K562 (cell line): Measurements from ENCODE around the gene SLC27A4. TPM values are rescaled to one million over a fixed set of nuclear protein-coding genes. Genes with fewer than 3 reads are reported as not detected.

Experiments used
- ARID2 ChIP-seq: fragments of 450-650 bp; IDR thresholded peaks from 2 replicates; pipeline ENCODE4 v1.6.1; 2017; ENCODE audit warnings: antibody characterized with exemption, mild to moderate bottlenecking
- CTBP1 ChIP-seq: fragments of 450-650 bp; IDR thresholded peaks from 2 replicates; pipeline ENCODE4 v1.6.1; 2016; ENCODE audit warnings: borderline replicate concordance
- FUS ChIP-seq: fragments of 200-400 bp; formaldehyde crosslinking; optimal IDR thresholded peaks from 2 replicates; pipeline ENCODE3; 2017; ENCODE audit warnings: low read depth, low read length
- MED1 ChIP-seq: sonication (generic); formaldehyde crosslinking; IDR thresholded peaks from 2 replicates; pipeline ENCODE4 v1.8.1; 2023; ENCODE audit warnings: missing genetic modification reagents, borderline replicate concordance
- MITF ChIP-seq: IDR thresholded peaks from 2 replicates; pipeline ENCODE4 v1.6.1; 2014; ENCODE audit warnings: antibody characterized with exemption
- MTA3 ChIP-seq: fragments of 450-650 bp; formaldehyde crosslinking; IDR thresholded peaks from 2 replicates; pipeline ENCODE4 v1.6.1; 2017; ENCODE audit warnings: mild to moderate bottlenecking, borderline replicate concordance
- MYBL2 ChIP-seq, 2 experiments: fragments of 450-650 bp in 1 of 2; sonication (generic) in 1 of 2; formaldehyde crosslinking in 1 of 2; IDR thresholded peaks; 2 replicates each; pipeline versions ENCODE4 v1.6.1 to v1.8.1; 2017 to 2022; ENCODE audit warnings: borderline replicate concordance in 1 of 2, inconsistent platforms in 1 of 2, low read depth in 1 of 2, mild to moderate bottlenecking in 1 of 2, missing genetic modification reagents in 1 of 2, moderate library complexity in 1 of 2
- NCOA1 ChIP-seq: fragments of 450-650 bp; IDR thresholded peaks from 2 replicates; pipeline ENCODE4 v1.6.1; 2016; ENCODE audit warnings: low read depth
- NFXL1 ChIP-seq: fragments of 450-650 bp; formaldehyde crosslinking; IDR thresholded peaks from 2 replicates; pipeline ENCODE4 v1.4.0; 2021; ENCODE audit warnings: mild to moderate bottlenecking
- PHF21A ChIP-seq: fragments of 450-650 bp; IDR thresholded peaks from 2 replicates; pipeline ENCODE4 v1.6.1; 2017; ENCODE audit warnings: low read depth, borderline replicate concordance
- RAD51 ChIP-seq: fragments of 450-650 bp; IDR thresholded peaks from 2 replicates; pipeline ENCODE4 v1.7.1; 2016; ENCODE audit warnings: low read depth, mild to moderate bottlenecking, borderline replicate concordance
- RBM15 ChIP-seq: fragments of 200-400 bp; formaldehyde crosslinking; IDR thresholded peaks from 2 replicates; pipeline ENCODE4 v1.6.1; 2018; ENCODE audit warnings: mild to moderate bottlenecking, low read length, moderate library complexity; ENCODE audit not compliant: insufficient read depth
- RBM34 ChIP-seq: fragments of 200-400 bp; formaldehyde crosslinking; IDR thresholded peaks from 2 replicates; pipeline ENCODE4 v1.6.1; 2018; ENCODE audit warnings: low read length, borderline replicate concordance; ENCODE audit not compliant: insufficient read depth
- TFAM ChIP-seq: fragments of 250-450 bp; sonication (Bioruptor Pico); conservative IDR thresholded peaks from 2 replicates; pipeline ENCODE4 v1.5.0; 2021; ENCODE audit warnings: mild to moderate bottlenecking, moderate library complexity
- ZEB2 ChIP-seq: fragments of 450-650 bp; IDR thresholded peaks from 2 replicates; pipeline ENCODE4 v1.6.1; 2016
- ZNF134 ChIP-seq: fragments of 250-450 bp; sonication (Bioruptor Pico); conservative IDR thresholded peaks from 2 replicates; pipeline ENCODE4 v1.4.0; 2020
- ZNF398 ChIP-seq: fragments of 250-450 bp; sonication (Bioruptor Pico); IDR thresholded peaks from 2 replicates; pipeline ENCODE4 v1.8.0; 2021; ENCODE audit warnings: moderate library complexity, mild to moderate bottlenecking, inconsistent platforms
- ZNF445 ChIP-seq: fragments of 250-450 bp; sonication (Bioruptor Pico); IDR thresholded peaks from 2 replicates; pipeline ENCODE4 v1.4.0; 2020; ENCODE audit warnings: low read depth, mild to moderate bottlenecking, moderate library complexity
- ZNF668 ChIP-seq: fragments of 250-450 bp; sonication (Bioruptor Pico); IDR thresholded peaks from 2 replicates; pipeline ENCODE4 v1.8.0; 2022; ENCODE audit warnings: mild to moderate bottlenecking, inconsistent platforms
- polyA plus RNA-seq, 8 experiments: library from polyadenylated mRNA; depleted of rRNA in 4 of 8; stranded (reverse) in 5 of 8; unstranded in 3 of 8; fragments of >200 nt; fragmentation: Nextera tagmentation in 2 of 8; fragmentation: Illumina TruSeq in 1 of 8; extraction: Ambion mirVana in 2 of 8; extraction: Trizol in 1 of 8; gene quantifications; 2 replicates each; pipeline versions ENCODE4 v1.2.1 to v1.2.3, GENCODE V29; 2011 to 2014; ENCODE audit warnings: inconsistent platforms in 1 of 8, missing spikeins in 1 of 8
- total RNA-seq, 7 experiments: library from RNA; depleted of rRNA in 6 of 7; stranded (reverse); fragments of >200 nt in 6 of 7; fragmentation: Illumina TruSeq in 2 of 7; extraction: Trizol in 2 of 7; gene quantifications; 2 replicates each; pipeline versions ENCODE4 v1.2.1 to v1.2.3, GENCODE V29; 2011 to 2021; ENCODE audit warnings: low replicate concordance in 1 of 7
- TF ChIP-seq, protein P1 (sequence below): IDR thresholded peaks from 3 replicates; pipeline ENCODE4 v1.6.1; 2011; ENCODE audit warnings: borderline replicate concordance, mild to moderate bottlenecking, moderate library complexity; ENCODE audit not compliant: insufficient read length; ENCODE audit errors: extremely low read depth
- TF ChIP-seq, protein P2 (sequence below): fragments of 450-650 bp; formaldehyde crosslinking; IDR thresholded peaks from 2 replicates; pipeline ENCODE4 v1.4.0; 2022; ENCODE audit warnings: mild to moderate bottlenecking, moderate library complexity

SLC27A4 gene
- total and polyA plus RNA-seq, 9 of the 15 experiments (the other 6 are each of a cell fraction or from before 2014, with no cell fraction given) = 0.25 to 35.7 (median 14.0) TPM

DNA sequence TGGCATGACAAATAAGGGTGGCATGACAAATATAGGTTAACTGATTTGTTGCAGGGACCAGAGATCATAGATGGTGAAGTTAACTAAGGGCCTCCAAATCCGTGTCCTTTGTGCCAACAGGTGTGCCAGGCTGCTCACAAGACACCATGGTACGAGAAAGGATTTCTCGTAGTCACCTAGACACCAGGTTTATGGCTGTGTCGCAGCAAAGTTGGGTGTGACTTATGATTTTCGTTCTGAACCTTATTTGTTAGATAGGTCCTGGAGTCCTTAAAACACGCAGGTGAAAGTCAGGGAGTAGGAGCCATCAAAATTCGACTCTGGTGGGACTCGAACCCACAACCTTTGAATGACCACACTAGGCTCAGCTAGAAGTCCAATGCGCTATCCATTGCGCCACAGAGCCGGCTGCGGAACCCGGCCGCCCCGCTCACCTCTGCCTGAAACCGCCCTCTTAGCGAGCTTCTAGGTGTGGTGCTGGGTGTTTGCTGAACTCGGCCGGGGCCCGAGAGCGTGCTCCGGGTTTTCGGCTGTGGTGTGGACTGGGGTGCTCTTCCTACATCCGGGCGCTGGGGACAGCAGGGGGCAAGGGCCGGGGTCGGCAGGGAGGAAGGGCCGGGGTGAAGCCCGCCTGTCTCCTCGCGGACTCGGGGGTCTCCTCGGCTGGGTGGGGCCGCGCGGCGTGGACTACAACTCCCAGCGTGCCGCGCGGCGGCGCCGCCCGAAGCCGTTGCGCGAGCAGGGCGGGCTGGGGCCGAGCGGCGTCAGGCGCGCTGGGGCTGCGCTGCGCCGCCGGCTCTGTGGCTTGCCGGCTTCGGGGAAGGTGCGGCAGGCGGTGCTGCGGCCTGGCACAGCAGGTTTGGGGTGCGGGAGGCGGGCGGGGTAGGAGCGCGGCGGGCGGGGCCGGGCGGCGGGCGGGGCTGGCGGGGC, at the start of gene SLC27A4 (continued):
- TF ChIP-seq, protein P1, sequence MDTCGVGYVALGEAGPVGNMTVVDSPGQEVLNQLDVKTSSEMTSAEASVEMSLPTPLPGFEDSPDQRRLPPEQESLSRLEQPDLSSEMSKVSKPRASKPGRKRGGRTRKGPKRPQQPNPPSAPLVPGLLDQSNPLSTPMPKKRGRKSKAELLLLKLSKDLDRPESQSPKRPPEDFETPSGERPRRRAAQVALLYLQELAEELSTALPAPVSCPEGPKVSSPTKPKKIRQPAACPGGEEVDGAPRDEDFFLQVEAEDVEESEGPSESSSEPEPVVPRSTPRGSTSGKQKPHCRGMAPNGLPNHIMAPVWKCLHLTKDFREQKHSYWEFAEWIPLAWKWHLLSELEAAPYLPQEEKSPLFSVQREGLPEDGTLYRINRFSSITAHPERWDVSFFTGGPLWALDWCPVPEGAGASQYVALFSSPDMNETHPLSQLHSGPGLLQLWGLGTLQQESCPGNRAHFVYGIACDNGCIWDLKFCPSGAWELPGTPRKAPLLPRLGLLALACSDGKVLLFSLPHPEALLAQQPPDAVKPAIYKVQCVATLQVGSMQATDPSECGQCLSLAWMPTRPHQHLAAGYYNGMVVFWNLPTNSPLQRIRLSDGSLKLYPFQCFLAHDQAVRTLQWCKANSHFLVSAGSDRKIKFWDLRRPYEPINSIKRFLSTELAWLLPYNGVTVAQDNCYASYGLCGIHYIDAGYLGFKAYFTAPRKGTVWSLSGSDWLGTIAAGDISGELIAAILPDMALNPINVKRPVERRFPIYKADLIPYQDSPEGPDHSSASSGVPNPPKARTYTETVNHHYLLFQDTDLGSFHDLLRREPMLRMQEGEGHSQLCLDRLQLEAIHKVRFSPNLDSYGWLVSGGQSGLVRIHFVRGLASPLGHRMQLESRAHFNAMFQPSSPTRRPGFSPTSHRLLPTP = no peak
- TF ChIP-seq ZNF134 (CRISPR knock-in tag) (no peak), MITF (no peak), NFXL1 (no peak), MTA3 (peak; percentile 87), ZNF668 (CRISPR knock-in tag) (no peak), TFAM (no peak), RBM15 (no peak), RAD51 (no peak; the same call in 1 of the 2 replicates), PHF21A (peak; percentile 11; the same call in 1 of the 2 replicates), FUS (no peak), ARID2 (no peak), RBM34 (no peak), ZEB2 (peak; percentile 88), MED1 (CRISPR knock-in tag) (no peak), ZNF445 (CRISPR knock-in tag) (no peak), CTBP1 (peak; percentile 99), MYBL2 (IDR thresholded peaks at IDR 0.05; ENCODE audit: low read depth) (no peak), MYBL2 (CRISPR knock-in tag; IDR thresholded peaks at IDR 0.05; ENCODE audit: borderline replicate concordance) (no peak), ZNF398 (CRISPR knock-in tag) (no peak), NCOA1 (no peak)
- TF ChIP-seq, protein P2, sequence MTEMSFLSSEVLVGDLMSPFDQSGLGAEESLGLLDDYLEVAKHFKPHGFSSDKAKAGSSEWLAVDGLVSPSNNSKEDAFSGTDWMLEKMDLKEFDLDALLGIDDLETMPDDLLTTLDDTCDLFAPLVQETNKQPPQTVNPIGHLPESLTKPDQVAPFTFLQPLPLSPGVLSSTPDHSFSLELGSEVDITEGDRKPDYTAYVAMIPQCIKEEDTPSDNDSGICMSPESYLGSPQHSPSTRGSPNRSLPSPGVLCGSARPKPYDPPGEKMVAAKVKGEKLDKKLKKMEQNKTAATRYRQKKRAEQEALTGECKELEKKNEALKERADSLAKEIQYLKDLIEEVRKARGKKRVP (CRISPR knock-in tag) = peak; percentile 59
